HG03135 (cell line): Measurements from ENCODE around the gene NR5A2.
A peak's percentile ranks its signal among the peaks of the same experiment; 100 is the strongest.
"Not testable (repeated sequence)": the region's sequence is repeated elsewhere in the genome, so short reads cannot be mapped to it uniquely, and the experiment has no call there.

Source experiments
- ATAC-seq: cut with Tn5 transposase; IDR thresholded peaks from one replicate; pipeline ENCODE4 v1.9.1; 2021; ENCODE audit warnings: mild to moderate bottlenecking, moderate library complexity; ENCODE audit not compliant: unreplicated experiment

NR5A2 gene

GRCh38 chr1:200187332-200187731 is 159.8 kb downstream of the NR5A2 start:
- ATAC-seq, result not testable (repeated sequence)

GRCh38 chr1:200191993-200192392 is 164.5 kb downstream of the NR5A2 start:
- ATAC-seq, result no peak

- ATAC-seq, result no peak
Measured at GRCh38 chr1:200194477-200194876, 167.0 kb downstream of the NR5A2 start.

GRCh38 chr1:200198236-200198635 is 170.7 kb downstream of the NR5A2 start:
- ATAC-seq, result no peak

- no peak for ATAC-seq
Measured at GRCh38 chr1:200205216-200205995, 177.9 kb downstream of the NR5A2 start.

GRCh38 chr1:200206340-200206739 is 178.8 kb downstream of the NR5A2 start:
- no peak for ATAC-seq

- ATAC-seq, result no peak
Measured at GRCh38 chr1:200206761-200207160, 179.3 kb downstream of the NR5A2 start.

GRCh38 chr1:200207711-200208126 is 180.2 kb downstream of the NR5A2 start:
- peak; percentile 80 for ATAC-seq

- no peak for ATAC-seq
Measured at GRCh38 chr1:200211157-200211556, 183.6 kb downstream of the NR5A2 start.

GRCh38 chr1:200213392-200213791 is 185.9 kb downstream of the NR5A2 start:
- ATAC-seq, result no peak

GRCh38 chr1:200213921-200214320 is 186.4 kb downstream of the NR5A2 start:
- ATAC-seq, result no peak

GRCh38 chr1:200215350-200215749 is 187.8 kb downstream of the NR5A2 start:
- ATAC-seq, result no peak

GRCh38 chr1:200217703-200218102 is 190.2 kb downstream of the NR5A2 start:
- ATAC-seq, result no peak

- ATAC-seq, result no peak
Measured at GRCh38 chr1:200221614-200222282, 194.2 kb downstream of the NR5A2 start.

GRCh38 chr1:200223207-200223606 is 195.7 kb downstream of the NR5A2 start:
- no peak for ATAC-seq

GRCh38 chr1:200223613-200224012 is 196.1 kb downstream of the NR5A2 start:
- ATAC-seq, result no peak

- no peak for ATAC-seq
Measured at GRCh38 chr1:200224315-200224714, 196.8 kb downstream of the NR5A2 start.

GRCh38 chr1:200226268-200226968 is 198.9 kb downstream of the NR5A2 start:
- ATAC-seq, result no peak

GRCh38 chr1:200226969-200227303 is 199.4 kb downstream of the NR5A2 start:
- no peak for ATAC-seq
